Panc1 (cell line): ENCODE data around the gene NRDC. TPM values are rescaled to one million over a fixed set of nuclear protein-coding genes. Genes with fewer than 3 reads are reported as not detected.

ENCODE experiments used
- ATAC-seq: fragments of 200-7000 bp; cut with Tn5 transposase; 2 replicates; pipeline ENCODE4 v1.9.1; 2020; ENCODE audit warnings: mild to moderate bottlenecking, moderate library complexity
- BruUV-seq: library from RNA; stranded (reverse); fragments of 400-500 nt; replicated peaks from 2 replicates; lab custom pipeline; 2021; lab: Mats Ljungman, UMichigan
- CTCF ChIA-PET: fragments of 300-600 bp; sonication (Branson Sonifier 250); formaldehyde crosslinking; loops from one replicate; lab custom pipeline; 2022; ENCODE audit warnings: antibody characterized with exemption; lab: Charles Lee
- POLR2A ChIA-PET: fragments of 300-600 bp; sonication (Branson Sonifier 250); formaldehyde crosslinking; loops from one replicate; lab custom pipeline; 2022; ENCODE audit warnings: antibody characterized with exemption; lab: Charles Lee
- DNase-seq: peaks from one replicate; pipeline ENCODE4 v3.0.0-alpha.2; 2010; ENCODE audit warnings: low read depth, low spot score
- H3K27ac ChIP-seq: 2 replicates; pipeline ENCODE4 v1.5.1; 2011; ENCODE audit warnings: mild to moderate bottlenecking, low read length, inconsistent platforms
- H3K27me3 ChIP-seq: fragments of 200-500 bp; sonication (Bioruptor generic); 2 replicates; pipeline ENCODE4 v1.6.0; 2014; ENCODE audit warnings: low read length, inconsistent platforms; ENCODE audit not compliant: control insufficient read depth, insufficient read depth
- H3K36me3 ChIP-seq: fragments of 200-500 bp; sonication (Bioruptor generic); 2 replicates; pipeline ENCODE4 v1.5.1; 2014; ENCODE audit warnings: inconsistent platforms, mild to moderate bottlenecking, low read length, moderate library complexity; ENCODE audit not compliant: control insufficient read depth, insufficient read depth
- H3K4me1 ChIP-seq: 2 replicates; pipeline ENCODE4 v1.5.1; 2011; ENCODE audit warnings: inconsistent platforms, mild to moderate bottlenecking, low read length, moderate library complexity; ENCODE audit not compliant: control insufficient read depth, insufficient read depth
- H3K4me3 ChIP-seq, 2 experiments: 2 replicates each; pipeline ENCODE4 v1.5.1; 2011 to 2012; ENCODE audit warnings: low read depth in 2 of 2, low read length in 2 of 2, mild to moderate bottlenecking in 2 of 2, inconsistent platforms in 1 of 2, moderate library complexity in 1 of 2
- H3K9me3 ChIP-seq: fragments of 200-500 bp; sonication (Bioruptor generic); 2 replicates; pipeline ENCODE4 v1.5.1; 2014; ENCODE audit warnings: low read depth, mild to moderate bottlenecking, inconsistent platforms, low read length, moderate library complexity; ENCODE audit not compliant: control insufficient read depth, insufficient read depth
- CTCF ChIP-seq: fragments of 450-650 bp; IDR thresholded peaks from 2 replicates; pipeline ENCODE4 v1.5.1; 2017; ENCODE audit warnings: mild to moderate bottlenecking
- POLR2AphosphoS5 ChIP-seq: IDR thresholded peaks from 2 replicates; pipeline ENCODE4 v1.6.1; 2012; ENCODE audit warnings: mild to moderate bottlenecking, low read depth, low read length, moderate library complexity
- SIN3A ChIP-seq: IDR thresholded peaks from 2 replicates; pipeline ENCODE4 v1.6.1; 2012; ENCODE audit warnings: low read depth, mild to moderate bottlenecking, low read length, moderate library complexity, borderline replicate concordance; ENCODE audit not compliant: insufficient read depth
- TCF7L2 ChIP-seq: IDR thresholded peaks from 2 replicates; pipeline ENCODE4 v1.6.1; 2011; ENCODE audit warnings: mild to moderate bottlenecking, low read depth, low read length, inconsistent platforms
- in situ Hi-C: cut with HindIII; loops from 2 replicates; pipeline ENCODE4 v1.10.0; 2016; ENCODE audit warnings: low sequenced_read_pairs, low pct_unique_long_range_greater_than_20kb
- intact Hi-C: fragments of 100-400 bp; cut with micrococcal nuclease; formaldehyde crosslinking; loops from one replicate; pipeline ENCODE4 v1.10.0; 2022; ENCODE audit not compliant: unreplicated experiment
- total RNA-seq: library from RNA; stranded (reverse); gene quantifications from one replicate; pipeline ENCODE4 v1.2.1, GENCODE V29; 2021; ENCODE audit not compliant: unreplicated experiment
- TF ChIP-seq, protein P1 (sequence below), 2 experiments: IDR thresholded peaks; 2 replicates each; pipeline ENCODE4 v1.6.1; 2011 to 2012; ENCODE audit warnings: low read depth in 2 of 2, control low read depth in 1 of 2, low read length in 1 of 2, mild to moderate bottlenecking in 1 of 2, moderate library complexity in 1 of 2; ENCODE audit not compliant: insufficient read depth in 1 of 2

Gene NRDC
- total RNA-seq, 1 experiment from 2014 or later = 180 TPM

DNA sequence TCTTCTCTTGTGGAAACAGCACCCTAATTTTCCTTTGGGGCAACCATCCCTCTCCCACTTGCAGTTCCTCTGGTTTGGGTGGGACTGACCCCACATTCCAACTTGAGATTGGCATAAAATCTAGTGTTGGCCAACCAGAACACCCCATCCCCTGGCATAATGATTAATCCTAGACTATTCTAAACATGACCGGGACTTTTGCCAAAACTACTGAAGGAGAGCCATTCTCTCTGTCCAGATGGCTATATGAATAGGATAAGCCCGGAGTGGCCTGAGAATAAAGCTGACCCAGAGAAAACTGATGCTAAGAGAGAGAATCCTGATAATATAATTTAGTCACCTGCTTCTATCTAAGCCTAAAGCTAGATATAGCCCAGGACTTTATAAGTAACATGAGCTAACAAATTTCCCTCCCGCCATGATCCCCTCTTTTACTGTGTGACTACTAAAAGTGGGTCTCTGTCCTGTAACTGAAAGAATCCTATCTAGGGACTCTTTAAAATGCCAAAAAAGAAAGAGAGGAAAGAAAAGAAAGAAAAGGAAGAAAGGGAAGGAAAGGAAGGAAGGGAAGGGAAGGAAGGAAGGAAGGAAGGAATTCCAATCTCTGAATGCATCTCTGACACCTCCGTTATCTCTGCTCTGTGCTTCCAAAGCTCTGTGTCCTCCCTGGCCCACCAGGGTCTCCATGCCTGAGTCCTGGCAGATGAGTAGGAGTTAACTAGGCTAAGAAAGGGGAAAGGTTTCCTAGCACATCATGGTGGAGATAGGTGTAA, 28.0 kb upstream of the NRDC start:
- Histone ChIP-seq H3K27ac (no peak overlapping the region), H3K4me3 (no peak overlapping the region), H3K9me3 (no peaks in the 10 kb centered on the region), H3K36me3 (no peaks in the 10 kb centered on the region), H3K4me1 (no peaks in the 10 kb centered on the region), H3K27me3 (peaks cover 10% of the 10 kb centered on the region; the same call in 1 of the 2 replicates)
- no TSS peak for BruUV-seq
- TF ChIP-seq, protein P1, sequence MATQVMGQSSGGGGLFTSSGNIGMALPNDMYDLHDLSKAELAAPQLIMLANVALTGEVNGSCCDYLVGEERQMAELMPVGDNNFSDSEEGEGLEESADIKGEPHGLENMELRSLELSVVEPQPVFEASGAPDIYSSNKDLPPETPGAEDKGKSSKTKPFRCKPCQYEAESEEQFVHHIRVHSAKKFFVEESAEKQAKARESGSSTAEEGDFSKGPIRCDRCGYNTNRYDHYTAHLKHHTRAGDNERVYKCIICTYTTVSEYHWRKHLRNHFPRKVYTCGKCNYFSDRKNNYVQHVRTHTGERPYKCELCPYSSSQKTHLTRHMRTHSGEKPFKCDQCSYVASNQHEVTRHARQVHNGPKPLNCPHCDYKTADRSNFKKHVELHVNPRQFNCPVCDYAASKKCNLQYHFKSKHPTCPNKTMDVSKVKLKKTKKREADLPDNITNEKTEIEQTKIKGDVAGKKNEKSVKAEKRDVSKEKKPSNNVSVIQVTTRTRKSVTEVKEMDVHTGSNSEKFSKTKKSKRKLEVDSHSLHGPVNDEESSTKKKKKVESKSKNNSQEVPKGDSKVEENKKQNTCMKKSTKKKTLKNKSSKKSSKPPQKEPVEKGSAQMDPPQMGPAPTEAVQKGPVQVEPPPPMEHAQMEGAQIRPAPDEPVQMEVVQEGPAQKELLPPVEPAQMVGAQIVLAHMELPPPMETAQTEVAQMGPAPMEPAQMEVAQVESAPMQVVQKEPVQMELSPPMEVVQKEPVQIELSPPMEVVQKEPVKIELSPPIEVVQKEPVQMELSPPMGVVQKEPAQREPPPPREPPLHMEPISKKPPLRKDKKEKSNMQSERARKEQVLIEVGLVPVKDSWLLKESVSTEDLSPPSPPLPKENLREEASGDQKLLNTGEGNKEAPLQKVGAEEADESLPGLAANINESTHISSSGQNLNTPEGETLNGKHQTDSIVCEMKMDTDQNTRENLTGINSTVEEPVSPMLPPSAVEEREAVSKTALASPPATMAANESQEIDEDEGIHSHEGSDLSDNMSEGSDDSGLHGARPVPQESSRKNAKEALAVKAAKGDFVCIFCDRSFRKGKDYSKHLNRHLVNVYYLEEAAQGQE (IDR thresholded peaks at IDR 0.05; ENCODE audit: insufficient read depth in 1 of 2, low read depth in 2 of 2, low read length in 1 of 2) = no peak
- TF ChIP-seq CTCF (no peak), SIN3A (no peak), TCF7L2 (no peak), POLR2AphosphoS5 (no peak)
- no peak for DNase-seq
- no peak for ATAC-seq
- intact Hi-C loops = no loop called here
- POLR2A ChIA-PET = no interaction called here
- CTCF ChIA-PET = no interaction called here
- in situ Hi-C loops = no loop called here

DNA sequence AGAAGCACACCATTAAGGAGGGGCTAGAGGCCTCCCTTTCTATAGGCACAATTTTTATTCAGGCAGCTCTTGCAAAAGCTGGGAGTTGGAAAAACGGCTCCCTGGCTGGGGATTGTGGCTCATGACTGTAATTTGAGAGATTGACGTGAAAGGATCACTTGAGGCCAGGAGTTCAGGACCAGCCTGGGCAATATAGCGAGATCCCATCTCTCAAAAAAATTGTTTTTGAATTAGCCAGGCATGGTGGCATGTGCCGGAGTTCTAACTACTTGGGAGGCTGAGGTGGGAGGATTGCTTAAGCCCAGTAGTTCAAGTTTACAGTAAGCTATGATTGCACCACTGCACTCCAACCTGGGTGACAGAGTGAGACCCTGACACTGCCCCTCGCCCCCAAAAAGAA, 23.9 kb upstream of the NRDC start:
- in situ Hi-C loops (no loop called here), intact Hi-C loops (no loop called here)
- POLR2A ChIA-PET = interaction anchor here (0.6 to 0.7 kb wide), 2 partner anchors 651 to 668 kb away, joined by 3 to 4 read pairs; no protein-coding TSS in a partner anchor

More for the DNA sequence above, 23.9 kb upstream of the NRDC start:
- no peaks in the 10 kb centered on the region; the same call in 1 of the 2 replicates for H3K27me3 ChIP-seq
- DNase-seq (no peak), ATAC-seq (no peak)
- no peak for TF ChIP-seq POLR2AphosphoS5
- TF ChIP-seq TCF7L2 = no peak
- TF ChIP-seq, protein P1 (IDR thresholded peaks at IDR 0.05; ENCODE audit: insufficient read depth in 1 of 2, low read depth in 2 of 2, low read length in 1 of 2) = no peak
- no peak for TF ChIP-seq CTCF
- TF ChIP-seq SIN3A = no peak
- H3K9me3 ChIP-seq = no peaks in the 10 kb centered on the region
- no peak overlapping the region for H3K4me3 ChIP-seq
- no peak overlapping the region for H3K27ac ChIP-seq
- H3K4me1 ChIP-seq = peaks cover 2% of the 10 kb centered on the region; the same call in 1 of the 2 replicates
- no TSS peak for BruUV-seq
- CTCF ChIA-PET = no interaction called here
- H3K36me3 ChIP-seq = no peaks in the 10 kb centered on the region
